ENCODE measurements around the gene NOTCH1.

GRCh38 chr9:136576269-136576626 is 30.4 kb upstream of the NOTCH1 start:
- no peak for TF ChIP-seq EZH2 (IDR thresholded peaks at IDR 0.05)
- no peak for TF ChIP-seq POLR2AphosphoS5 (IDR thresholded peaks at IDR 0.05; ENCODE audit: borderline replicate concordance, low read depth, low read length)
- TF ChIP-seq FOXP2 (optimal IDR thresholded peaks at IDR 0.05; ENCODE audit: control extremely low read depth, extremely low read length, insufficient read depth), result no peak

Data from SK-N-MC (cell line).